HEK293T (cell line): ENCODE data around the gene BACE1-AS.

Experiments
- ARNT ChIP-seq: fragments of 450-650 bp; IDR thresholded peaks from 2 replicates; pipeline ENCODE4 v1.6.1; 2017; ENCODE audit warnings: mild to moderate bottlenecking
- HDGF ChIP-seq: fragments of 450-650 bp; IDR thresholded peaks from 2 replicates; pipeline ENCODE4 v1.6.1; 2017; ENCODE audit warnings: antibody characterized with exemption, borderline replicate concordance
- L3MBTL2 ChIP-seq: fragments of 450-650 bp; conservative IDR thresholded peaks from 2 replicates; pipeline ENCODE4 v1.6.1; 2016; ENCODE audit warnings: mild to moderate bottlenecking
- SP1 ChIP-seq: fragments of 450-650 bp; IDR thresholded peaks from 2 replicates; pipeline ENCODE4 v1.6.1; 2017

- no peak for TF ChIP-seq SP1
- TF ChIP-seq ARNT: no peak
- TF ChIP-seq L3MBTL2: no peak
- TF ChIP-seq HDGF: no peak
Measured at GRCh38 chr11:117303646-117304315, 12.6 kb downstream of the BACE1-AS start.
